Astrocyte (in vitro differentiated cells and primary cell): ENCODE measurements around the gene RTN4.

Experiments
- EZH2 ChIP-seq: IDR thresholded peaks from 2 replicates; pipeline ENCODE4 v1.6.1; 2012; ENCODE audit warnings: mild to moderate bottlenecking, low read length, inconsistent platforms; ENCODE audit not compliant: insufficient read depth
- TF ChIP-seq, protein P1 (sequence below): IDR thresholded peaks from 2 replicates; pipeline ENCODE4 v1.5.1; 2011; ENCODE audit warnings: low read depth, mild to moderate bottlenecking, inconsistent platforms, low read length, moderate library complexity; ENCODE audit not compliant: insufficient read depth

DNA sequence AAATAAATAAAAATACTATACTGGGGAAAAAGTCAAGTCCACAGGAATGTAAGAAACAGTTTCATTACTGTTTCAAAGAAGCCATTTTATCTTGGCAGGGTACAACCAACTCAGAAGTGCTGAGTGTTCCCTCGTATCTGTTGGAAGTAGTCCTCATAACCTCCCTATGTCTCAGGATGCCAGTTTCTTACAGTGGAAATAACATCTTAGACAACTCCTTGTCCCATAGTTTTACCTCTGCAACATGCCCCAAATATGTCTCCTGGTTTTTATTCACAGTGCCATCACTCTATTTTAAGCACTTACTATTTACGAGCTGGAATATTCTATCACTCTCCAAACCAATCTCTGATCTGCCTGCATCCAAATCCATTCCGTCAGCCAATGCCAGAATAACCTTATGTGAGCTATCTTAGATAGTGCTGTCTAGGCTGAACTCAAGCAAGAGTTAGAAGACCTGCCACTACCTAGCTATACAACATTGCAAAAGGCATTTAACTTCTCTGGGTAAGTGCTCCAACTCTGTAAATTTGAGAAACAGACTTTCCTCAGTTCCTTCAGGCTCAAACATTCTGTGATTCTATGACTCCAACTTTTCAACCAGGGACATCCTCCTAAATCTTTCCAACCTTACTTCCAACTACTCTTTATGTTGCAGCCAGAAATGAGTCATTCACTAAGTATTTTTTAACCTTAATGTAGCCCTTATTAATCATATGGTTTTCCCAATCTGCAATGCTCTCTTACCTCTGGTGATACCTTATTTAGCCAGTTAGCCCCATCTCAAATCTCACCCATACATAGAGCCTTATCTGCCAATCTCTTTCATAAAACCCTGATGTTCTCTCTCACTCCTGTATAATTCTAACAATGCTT lies 66.7 kb downstream of the RTN4 start:
- TF ChIP-seq, protein P1, sequence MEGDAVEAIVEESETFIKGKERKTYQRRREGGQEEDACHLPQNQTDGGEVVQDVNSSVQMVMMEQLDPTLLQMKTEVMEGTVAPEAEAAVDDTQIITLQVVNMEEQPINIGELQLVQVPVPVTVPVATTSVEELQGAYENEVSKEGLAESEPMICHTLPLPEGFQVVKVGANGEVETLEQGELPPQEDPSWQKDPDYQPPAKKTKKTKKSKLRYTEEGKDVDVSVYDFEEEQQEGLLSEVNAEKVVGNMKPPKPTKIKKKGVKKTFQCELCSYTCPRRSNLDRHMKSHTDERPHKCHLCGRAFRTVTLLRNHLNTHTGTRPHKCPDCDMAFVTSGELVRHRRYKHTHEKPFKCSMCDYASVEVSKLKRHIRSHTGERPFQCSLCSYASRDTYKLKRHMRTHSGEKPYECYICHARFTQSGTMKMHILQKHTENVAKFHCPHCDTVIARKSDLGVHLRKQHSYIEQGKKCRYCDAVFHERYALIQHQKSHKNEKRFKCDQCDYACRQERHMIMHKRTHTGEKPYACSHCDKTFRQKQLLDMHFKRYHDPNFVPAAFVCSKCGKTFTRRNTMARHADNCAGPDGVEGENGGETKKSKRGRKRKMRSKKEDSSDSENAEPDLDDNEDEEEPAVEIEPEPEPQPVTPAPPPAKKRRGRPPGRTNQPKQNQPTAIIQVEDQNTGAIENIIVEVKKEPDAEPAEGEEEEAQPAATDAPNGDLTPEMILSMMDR: no peak
- TF ChIP-seq EZH2: no peak
